ENCODE measurements around the gene ABCC1. TPM values are rescaled to one million over a fixed set of nuclear protein-coding genes. Genes with fewer than 3 reads are reported as not detected.
"Not testable (repeated sequence)": the region's sequence is repeated elsewhere in the genome, so short reads cannot be mapped to it uniquely, and the experiment has no call there.

ABCC1 gene
- total RNA-seq, 1 experiment from 2014 or later = 35.2 TPM

- DNase-seq (ENCODE audit: low spot score) = no peak
Observed at GRCh38 chr16:16076423-16076813, 127.0 kb downstream of the ABCC1 start.

GRCh38 chr16:16080465-16081065 lies 131.1 kb downstream of the ABCC1 start:
- no peak for DNase-seq (ENCODE audit: low spot score)

- no peak for DNase-seq (ENCODE audit: low spot score)
Observed at GRCh38 chr16:16081141-16081540, 131.7 kb downstream of the ABCC1 start.

- DNase-seq (ENCODE audit: low spot score) = no peak
Observed at GRCh38 chr16:16082255-16082654, 132.8 kb downstream of the ABCC1 start.

GRCh38 chr16:16083421-16084156 lies 134.2 kb downstream of the ABCC1 start:
- no peak for DNase-seq (ENCODE audit: low spot score)

GRCh38 chr16:16084874-16085273 lies 135.5 kb downstream of the ABCC1 start:
- DNase-seq (ENCODE audit: low spot score) = no peak

GRCh38 chr16:16086653-16087446 lies 137.4 kb downstream of the ABCC1 start:
- no peak for DNase-seq (ENCODE audit: low spot score)

GRCh38 chr16:16090238-16090637 lies 140.8 kb downstream of the ABCC1 start:
- DNase-seq (ENCODE audit: low spot score) = no peak

- DNase-seq (ENCODE audit: low spot score) = no peak
Observed at GRCh38 chr16:16092925-16093627, 143.7 kb downstream of the ABCC1 start.

GRCh38 chr16:16093628-16094332 lies 144.4 kb downstream of the ABCC1 start:
- no peak for DNase-seq (ENCODE audit: low spot score)

GRCh38 chr16:16095646-16096045 lies 146.2 kb downstream of the ABCC1 start:
- DNase-seq (ENCODE audit: low spot score) = no peak

- no peak for DNase-seq (ENCODE audit: low spot score)
Observed at GRCh38 chr16:16096121-16096857, 146.9 kb downstream of the ABCC1 start.

- DNase-seq (ENCODE audit: low spot score) = no peak
Observed at GRCh38 chr16:16096858-16097213, 147.4 kb downstream of the ABCC1 start.

GRCh38 chr16:16099320-16099719 lies 149.9 kb downstream of the ABCC1 start:
- no peak for DNase-seq (ENCODE audit: low spot score)

GRCh38 chr16:16100631-16101030 lies 151.2 kb downstream of the ABCC1 start:
- DNase-seq (ENCODE audit: low spot score) = no peak

GRCh38 chr16:16101585-16101984 lies 152.2 kb downstream of the ABCC1 start:
- DNase-seq (ENCODE audit: low spot score) = no peak

- DNase-seq (ENCODE audit: low spot score) = no peak
Observed at GRCh38 chr16:16102738-16103137, 153.3 kb downstream of the ABCC1 start.

GRCh38 chr16:16104132-16104803 lies 154.9 kb downstream of the ABCC1 start:
- DNase-seq (ENCODE audit: low spot score) = not testable (repeated sequence)

GRCh38 chr16:16104804-16105141 lies 155.4 kb downstream of the ABCC1 start:
- DNase-seq (ENCODE audit: low spot score) = not testable (repeated sequence)

- DNase-seq (ENCODE audit: low spot score) = no peak
Observed at GRCh38 chr16:16105646-16106045, 156.2 kb downstream of the ABCC1 start.
